ENCODE data around the gene NCKAP5.
"Not testable (repeated sequence)": the region's sequence is repeated elsewhere in the genome, so short reads cannot be mapped to it uniquely, and the experiment has no call there.

NCKAP5 gene

GRCh38 chr2:132816234-132816633 lies 752.0 kb downstream of the NCKAP5 start:
- no peak for DNase-seq
- no peaks in the 10 kb centered on the region for H3K36me3 ChIP-seq
- TF ChIP-seq CTCF (IDR thresholded peaks at IDR 0.05; ENCODE audit: low read depth, low read length) = no peak

GRCh38 chr2:132815516-132815915 lies 752.7 kb downstream of the NCKAP5 start:
- Histone ChIP-seq H3K9me3 (no peaks in the 10 kb centered on the region), H3K27me3 (no peaks in the 10 kb centered on the region), H3K36me3 (no peaks in the 10 kb centered on the region), H3K4me1 (no peaks in the 10 kb centered on the region), H3K4me3 (ENCODE audit: low read depth, low read length) (no peak overlapping the region)
- no peak for TF ChIP-seq CTCF (IDR thresholded peaks at IDR 0.05; ENCODE audit: low read depth, low read length)
- DNase-seq = no peak

More at GRCh38 chr2:132816234-132816633, 752.0 kb downstream of the NCKAP5 start:
- no peaks in the 10 kb centered on the region for H3K27me3 ChIP-seq
- no peaks in the 10 kb centered on the region for H3K4me1 ChIP-seq
- no peak overlapping the region for H3K4me3 ChIP-seq (ENCODE audit: low read depth, low read length)
- no peaks in the 10 kb centered on the region for H3K9me3 ChIP-seq

- Histone ChIP-seq H3K36me3 (no peaks in the 10 kb centered on the region), H3K4me3 (ENCODE audit: low read depth, low read length) (no peak overlapping the region), H3K27me3 (no peaks in the 10 kb centered on the region), H3K9me3 (no peaks in the 10 kb centered on the region), H3K4me1 (no peaks in the 10 kb centered on the region)
- no peak for DNase-seq
- no peak for TF ChIP-seq CTCF (IDR thresholded peaks at IDR 0.05; ENCODE audit: low read depth, low read length)
These were observed 753.6 kb downstream of the NCKAP5 start for GRCh38 chr2:132814651-132815050.

GRCh38 chr2:132813422-132813821 lies 754.8 kb downstream of the NCKAP5 start:
- no peaks in the 10 kb centered on the region for H3K27me3 ChIP-seq

GRCh38 chr2:132811148-132811915 lies 756.9 kb downstream of the NCKAP5 start:
- Histone ChIP-seq H3K4me1 (no peaks in the 10 kb centered on the region), H3K4me3 (ENCODE audit: low read depth, low read length) (no peak overlapping the region), H3K9me3 (no peaks in the 10 kb centered on the region), H3K27me3 (no peaks in the 10 kb centered on the region), H3K36me3 (no peaks in the 10 kb centered on the region)
- no peak for TF ChIP-seq CTCF (IDR thresholded peaks at IDR 0.05; ENCODE audit: low read depth, low read length)
- DNase-seq = no peak

More at GRCh38 chr2:132813422-132813821, 754.8 kb downstream of the NCKAP5 start:
- Histone ChIP-seq H3K9me3 (no peaks in the 10 kb centered on the region), H3K36me3 (no peaks in the 10 kb centered on the region), H3K4me1 (no peaks in the 10 kb centered on the region), H3K4me3 (ENCODE audit: low read depth, low read length) (no peak overlapping the region)
- no peak for TF ChIP-seq CTCF (IDR thresholded peaks at IDR 0.05; ENCODE audit: low read depth, low read length)
- no peak for DNase-seq

- not testable (repeated sequence) for H3K27me3 ChIP-seq; H3K9me3 ChIP-seq; DNase-seq; H3K4me1 ChIP-seq; H3K4me3 ChIP-seq (ENCODE audit: low read depth, low read length); H3K36me3 ChIP-seq
These were observed 758.3 kb downstream of the NCKAP5 start for GRCh38 chr2:132809962-132810361.

All from BE2C (cell line).